Right atrium auricular region (tissue), 2 donors: Measurements from ENCODE around the gene PTPN23. TPM values are rescaled to one million over a fixed set of nuclear protein-coding genes. Genes with fewer than 3 reads are reported as not detected.

Source experiments
- DNase-seq: peaks from one replicate; pipeline ENCODE4 v3.0.0-alpha.2; 2019; ENCODE audit warnings: low spot score
- H3K27ac ChIP-seq, 2 donors: fragments of 200-600 bp; sonication (generic); 1 replicate in 1 of 2; 2 replicates in 1 of 2; pipeline ENCODE4 v1.5.1; 2016 to 2019
- H3K27me3 ChIP-seq, 2 donors: fragments of 200-600 bp; sonication (generic); one replicate each; pipeline versions ENCODE4 v1.5.1 to v1.6.0; 2017 to 2019
- H3K36me3 ChIP-seq: fragments of 200-600 bp; sonication (generic); one replicate; pipeline ENCODE4 v1.5.1; 2016
- H3K4me1 ChIP-seq, 2 donors: fragments of 200-600 bp; sonication (generic); one replicate each; pipeline versions ENCODE4 v1.5.1 to v1.6.0; 2017 to 2019
- H3K4me3 ChIP-seq, 2 donors: fragments of 200-600 bp; sonication (generic); 1 replicate in 1 of 2; 2 replicates in 1 of 2; pipeline ENCODE4 v1.5.1; 2017 to 2019; ENCODE audit warnings: mild to moderate bottlenecking in 1 of 2, moderate library complexity in 1 of 2
- H3K9me3 ChIP-seq, 2 donors: fragments of 200-600 bp; sonication (generic); one replicate each; pipeline ENCODE4 v1.5.1; 2019
- CTCF ChIP-seq, 2 donors: fragments of 200-600 bp; sonication (generic); IDR thresholded peaks; one replicate each; pipeline ENCODE4 v1.5.1; 2019; ENCODE audit warnings: antibody characterized with exemption in 2 of 2
- total RNA-seq, 2 donors: library from RNA; depleted of rRNA; stranded (reverse); fragments of >200 nt; gene quantifications; one replicate each; pipeline ENCODE4 v1.1.0, GENCODE V29; 2016

PTPN23 gene
- total RNA-seq, 2 donors from 2014 or later, result 13.7 to 18.8 TPM

- Histone ChIP-seq H3K4me1 (peaks cover 0 to 20% of the 10 kb centered on the region in 2 donors), H3K27me3 (no peaks in the 10 kb centered on the region), H3K9me3 (no peaks in the 10 kb centered on the region), H3K36me3 (peaks cover 81% of the 10 kb centered on the region), H3K27ac (no peak overlapping the region), H3K4me3 (no peak overlapping the region)
- no peak for TF ChIP-seq CTCF (IDR thresholded peaks at IDR 0.05)
- DNase-seq, result no peak
Observed at GRCh38 chr3:47409284-47409683, 28.5 kb downstream of the PTPN23 start.

- no peaks in the 10 kb centered on the region for H3K27me3 ChIP-seq
Observed at GRCh38 chr3:47409688-47410416, 29.0 kb downstream of the PTPN23 start.

GRCh38 chr3:47410417-47410720, 29.5 kb downstream of the PTPN23 start:
- TF ChIP-seq CTCF (IDR thresholded peaks at IDR 0.05), result no peak
- Histone ChIP-seq H3K27me3 (no peaks in the 10 kb centered on the region), H3K4me3 (no peak overlapping the region), H3K27ac (no peak overlapping the region), H3K9me3 (no peaks in the 10 kb centered on the region), H3K4me1 (peaks cover 0 to 9% of the 10 kb centered on the region in 2 donors), H3K36me3 (peaks cover 92% of the 10 kb centered on the region)
- no peak for DNase-seq

More at GRCh38 chr3:47409688-47410416, 29.0 kb downstream of the PTPN23 start:
- H3K4me1 ChIP-seq, result peaks cover 0 to 14% of the 10 kb centered on the region in 2 donors
- peaks cover 87% of the 10 kb centered on the region for H3K36me3 ChIP-seq
- H3K9me3 ChIP-seq, result no peaks in the 10 kb centered on the region
- DNase-seq, result no peak
- H3K27ac ChIP-seq, result no peak overlapping the region
- H3K4me3 ChIP-seq, result no peak overlapping the region
- no peak for TF ChIP-seq CTCF (IDR thresholded peaks at IDR 0.05)

DNA sequence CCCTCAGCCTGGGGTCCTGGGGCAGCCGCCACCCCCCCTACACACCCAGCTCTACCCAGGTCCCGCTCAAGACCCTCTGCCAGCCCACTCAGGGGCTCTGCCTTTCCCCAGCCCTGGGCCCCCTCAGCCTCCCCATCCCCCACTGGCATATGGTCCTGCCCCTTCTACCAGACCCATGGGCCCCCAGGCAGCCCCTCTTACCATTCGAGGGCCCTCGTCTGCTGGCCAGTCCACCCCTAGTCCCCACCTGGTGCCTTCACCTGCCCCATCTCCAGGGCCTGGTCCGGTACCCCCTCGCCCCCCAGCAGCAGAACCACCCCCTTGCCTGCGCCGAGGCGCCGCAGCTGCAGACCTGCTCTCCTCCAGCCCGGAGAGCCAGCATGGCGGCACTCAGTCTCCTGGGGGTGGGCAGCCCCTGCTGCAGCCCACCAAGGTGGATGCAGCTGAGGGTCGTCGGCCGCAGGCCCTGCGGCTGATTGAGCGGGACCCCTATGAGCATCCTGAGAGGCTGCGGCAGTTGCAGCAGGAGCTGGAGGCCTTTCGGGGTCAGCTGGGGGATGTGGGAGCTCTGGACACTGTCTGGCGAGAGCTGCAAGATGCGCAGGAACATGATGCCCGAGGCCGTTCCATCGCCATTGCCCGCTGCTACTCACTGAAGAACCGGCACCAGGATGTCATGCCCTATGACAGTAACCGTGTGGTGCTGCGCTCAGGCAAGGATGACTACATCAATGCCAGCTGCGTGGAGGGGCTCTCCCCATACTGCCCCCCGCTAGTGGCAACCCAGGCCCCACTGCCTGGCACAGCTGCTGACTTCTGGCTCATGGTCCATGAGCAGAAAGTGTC, 30.2 kb downstream of the PTPN23 start:
- no peak overlapping the region for H3K4me3 ChIP-seq
- DNase-seq, result no peak
- no peak overlapping the region for H3K27ac ChIP-seq
- peaks cover 0 to 2% of the 10 kb centered on the region in 2 donors for H3K4me1 ChIP-seq
- peaks cover 92% of the 10 kb centered on the region for H3K36me3 ChIP-seq
- H3K9me3 ChIP-seq, result no peaks in the 10 kb centered on the region
- no peak for TF ChIP-seq CTCF (IDR thresholded peaks at IDR 0.05)
- no peaks in the 10 kb centered on the region for H3K27me3 ChIP-seq

DNA sequence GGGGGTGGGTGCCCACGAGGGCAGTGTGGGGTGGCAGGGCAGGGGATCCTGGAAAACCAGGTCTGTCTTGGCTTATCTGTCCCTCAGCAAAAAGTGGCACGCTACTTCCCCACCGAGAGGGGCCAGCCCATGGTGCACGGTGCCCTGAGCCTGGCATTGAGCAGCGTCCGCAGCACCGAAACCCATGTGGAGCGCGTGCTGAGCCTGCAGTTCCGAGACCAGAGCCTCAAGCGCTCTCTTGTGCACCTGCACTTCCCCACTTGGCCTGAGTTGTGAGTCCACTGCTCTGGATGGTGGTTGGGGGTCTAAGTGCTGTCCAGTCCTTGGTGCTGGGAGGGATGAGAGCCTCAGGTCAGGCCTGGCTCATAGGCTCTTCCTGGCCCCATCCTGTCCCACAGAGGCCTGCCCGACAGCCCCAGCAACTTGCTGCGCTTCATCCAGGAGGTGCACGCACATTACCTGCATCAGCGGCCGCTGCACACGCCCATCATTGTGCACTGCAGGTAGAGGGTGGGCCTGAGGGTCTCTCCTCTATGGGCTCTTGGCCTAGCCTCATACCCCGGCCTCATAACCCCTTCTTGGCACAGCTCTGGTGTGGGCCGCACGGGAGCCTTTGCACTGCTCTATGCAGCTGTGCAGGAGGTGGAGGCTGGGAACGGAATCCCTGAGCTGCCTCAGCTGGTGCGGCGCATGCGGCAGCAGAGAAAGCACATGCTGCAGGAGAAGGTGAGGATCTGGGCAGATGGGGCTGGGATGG, 31.1 kb downstream of the PTPN23 start:
- peaks cover 84% of the 10 kb centered on the region for H3K36me3 ChIP-seq
- no peak for DNase-seq
- no peak overlapping the region for H3K27ac ChIP-seq
- H3K4me3 ChIP-seq, result no peak overlapping the region
- no peaks in the 10 kb centered on the region for H3K9me3 ChIP-seq
- H3K27me3 ChIP-seq, result no peaks in the 10 kb centered on the region
- H3K4me1 ChIP-seq, result no peaks in the 10 kb centered on the region
- no peak for TF ChIP-seq CTCF (IDR thresholded peaks at IDR 0.05)
